Stimulated activated CD4-positive, alpha-beta T cell treated with anti-CD3 and anti-CD28 coated beads, Interleukin-1b, Interleukin-23, amount 100 ng/mL, for 1 hour (primary cell): ENCODE data around the gene NEUROG3.

Source experiments
- DNase-seq, 2 donors: peaks; one replicate each; pipeline ENCODE4 v3.0.0-alpha.2; 2020; ENCODE audit warnings: low read depth in 2 of 2

The NEUROG3 gene, protein sequence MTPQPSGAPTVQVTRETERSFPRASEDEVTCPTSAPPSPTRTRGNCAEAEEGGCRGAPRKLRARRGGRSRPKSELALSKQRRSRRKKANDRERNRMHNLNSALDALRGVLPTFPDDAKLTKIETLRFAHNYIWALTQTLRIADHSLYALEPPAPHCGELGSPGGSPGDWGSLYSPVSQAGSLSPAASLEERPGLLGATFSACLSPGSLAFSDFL

DNA sequence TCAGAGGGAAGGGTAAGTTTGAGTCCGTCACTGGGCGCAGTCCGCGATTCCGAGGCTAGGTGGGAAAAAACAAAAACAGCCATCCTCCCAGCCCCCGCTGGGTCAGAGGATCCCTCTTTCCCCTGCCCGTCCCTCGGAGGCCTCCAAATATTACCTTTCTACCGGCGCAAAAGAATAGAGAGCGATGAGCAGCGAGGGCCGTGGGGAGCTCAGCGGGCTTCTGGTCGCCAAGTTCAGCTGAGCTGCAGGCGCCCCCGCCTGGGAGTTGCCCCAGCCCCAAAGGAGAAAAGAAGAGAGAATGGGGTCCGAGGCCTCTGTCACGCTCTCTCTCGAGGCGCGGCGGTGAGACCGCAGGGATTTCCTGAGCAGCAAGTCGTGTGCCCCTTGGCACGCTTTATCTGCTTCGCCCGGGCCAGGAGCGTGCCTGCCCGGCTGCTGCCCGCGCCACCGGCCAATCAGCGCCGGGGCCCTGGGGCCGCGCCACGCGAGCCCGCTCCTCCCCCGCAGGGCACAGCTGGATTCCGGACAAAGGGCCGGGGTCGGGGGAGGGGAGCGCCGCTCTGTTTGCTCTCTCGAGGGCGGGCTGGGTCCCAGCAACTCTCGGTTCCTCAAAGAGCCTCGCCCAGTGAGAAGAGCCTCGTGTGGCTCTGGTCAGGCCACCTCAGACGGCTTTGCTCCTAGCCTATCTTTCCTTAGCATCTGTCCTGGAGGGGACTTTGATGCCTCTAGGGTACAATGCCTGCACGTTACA is at the start of gene NEUROG3:
Gene NEUROG3 (minus strand): TSS at position 367 of the 751 bp plus-strand sequence. CDS start 379 bp downstream, outside the sequence.
- no peak for DNase-seq

DNA sequence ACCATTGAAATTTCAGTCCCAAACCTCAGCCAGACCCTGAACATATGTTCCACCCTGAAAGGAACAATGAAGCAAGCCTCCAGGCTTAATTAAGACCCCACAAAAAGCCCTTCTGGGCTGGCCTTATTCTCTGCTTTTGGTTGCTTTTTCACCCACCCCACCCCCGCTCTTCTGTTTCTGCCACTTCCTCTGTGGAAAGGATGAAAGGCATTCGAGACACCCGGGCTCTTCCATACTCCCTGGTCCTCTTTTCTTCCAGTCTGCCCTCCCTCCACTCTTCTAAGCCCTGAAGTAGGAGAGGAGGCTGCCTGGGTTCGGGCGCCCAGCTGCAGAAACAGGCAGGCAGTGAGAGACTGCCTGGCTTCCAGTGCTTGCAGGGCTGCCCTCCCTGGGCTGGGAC is 47.4 kb upstream of the NEUROG3 start:
- no peak for DNase-seq

DNA sequence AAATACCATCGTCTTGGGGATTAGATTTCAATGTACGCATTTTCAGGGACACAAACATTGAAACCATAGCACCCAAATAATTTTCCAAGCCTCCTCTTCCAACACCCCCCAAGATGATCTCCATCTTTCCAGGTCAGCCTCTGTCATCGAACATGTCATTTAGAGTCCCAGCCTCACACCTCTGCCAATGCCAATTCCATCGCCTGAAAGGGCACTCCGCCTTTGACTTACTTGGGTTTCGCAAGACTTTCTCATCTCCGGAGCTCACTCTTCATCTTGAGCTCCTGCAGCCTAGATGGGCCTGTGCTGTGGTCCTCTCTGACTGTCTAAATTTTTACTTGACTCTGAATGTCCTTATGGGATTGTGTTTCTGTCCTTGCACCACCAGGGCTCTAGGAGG is 46.4 kb upstream of the NEUROG3 start:
- DNase-seq: no peak

DNA sequence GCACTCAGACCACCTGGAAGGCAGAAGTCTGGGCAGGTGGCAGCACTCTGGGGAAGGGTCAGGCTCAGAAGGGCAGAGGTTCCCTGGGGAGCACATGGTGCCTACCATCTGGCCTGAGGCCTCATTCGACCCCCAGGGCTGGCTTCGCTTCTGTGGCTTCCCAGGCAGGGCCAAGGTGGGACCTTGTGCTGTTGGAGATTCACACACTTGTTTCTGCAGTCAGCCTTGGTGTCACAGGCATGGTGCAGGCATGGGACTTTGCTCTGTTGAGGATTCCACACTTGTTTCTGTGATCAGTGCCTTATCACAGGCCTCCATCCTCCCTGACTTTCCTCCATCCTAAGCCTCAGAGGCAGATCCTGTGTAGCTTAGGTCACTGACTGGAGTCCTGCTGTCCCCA is 45.5 kb upstream of the NEUROG3 start:
- no peak for DNase-seq

DNA sequence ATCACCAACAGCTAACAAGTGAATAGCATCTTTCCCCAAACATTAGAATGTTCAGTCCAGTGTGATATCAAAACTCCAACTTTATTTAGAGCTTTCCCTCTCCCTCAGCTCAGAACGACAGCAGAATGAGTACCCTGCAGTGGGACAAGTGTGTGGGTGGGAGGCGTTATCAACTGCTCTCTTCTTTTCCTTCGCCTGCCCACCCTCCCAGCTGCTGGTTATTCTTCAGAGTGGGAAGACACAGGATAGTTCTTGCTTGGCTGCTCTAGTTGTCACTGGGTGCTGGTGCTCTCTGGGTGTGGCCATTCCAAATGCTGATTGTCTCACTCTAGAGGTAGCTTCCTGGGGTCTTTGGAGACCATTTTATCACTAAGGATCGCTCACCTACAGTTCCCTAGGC is 43.1 kb upstream of the NEUROG3 start:
- no peak for DNase-seq

DNA sequence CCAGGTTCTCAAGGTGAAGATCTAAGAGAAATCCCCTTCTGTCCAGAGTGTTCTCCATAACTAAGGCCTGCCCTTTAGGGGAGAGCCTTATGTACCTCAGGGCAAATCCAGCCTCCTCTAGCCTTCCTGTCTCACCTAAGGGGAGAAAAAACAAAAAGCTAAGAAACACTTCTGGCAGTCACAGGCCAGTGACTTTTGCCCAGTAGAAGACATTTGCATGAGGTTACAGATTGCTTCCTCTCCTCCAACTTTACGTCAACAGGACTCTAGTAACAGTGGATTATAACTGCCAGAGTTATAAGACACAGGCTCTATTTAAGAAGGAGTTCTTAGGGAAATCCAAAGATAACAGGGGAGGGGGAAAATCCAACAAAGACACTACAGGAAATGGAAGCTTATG is 40.9 kb upstream of the NEUROG3 start:
- no peak for DNase-seq

DNA sequence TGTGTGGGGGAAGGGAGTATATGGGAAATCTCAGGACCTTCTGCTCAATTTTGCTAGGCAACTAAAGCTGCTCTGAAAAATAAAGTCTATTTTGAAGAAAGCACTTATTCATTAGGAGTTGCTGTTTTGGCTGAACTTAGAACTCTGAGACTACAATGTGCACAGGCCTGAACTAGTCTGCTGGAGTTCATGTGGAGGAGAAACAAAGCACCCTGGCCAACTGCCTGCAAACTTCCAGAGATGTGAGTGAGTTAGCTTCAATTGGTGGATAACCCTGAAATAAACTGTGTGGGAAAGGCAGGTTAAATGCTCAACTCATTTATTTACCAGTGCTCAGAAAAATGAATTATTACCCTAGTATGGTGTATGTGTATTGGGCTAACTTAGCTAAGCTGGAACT is 39.5 kb upstream of the NEUROG3 start:
- no peak for DNase-seq

DNA sequence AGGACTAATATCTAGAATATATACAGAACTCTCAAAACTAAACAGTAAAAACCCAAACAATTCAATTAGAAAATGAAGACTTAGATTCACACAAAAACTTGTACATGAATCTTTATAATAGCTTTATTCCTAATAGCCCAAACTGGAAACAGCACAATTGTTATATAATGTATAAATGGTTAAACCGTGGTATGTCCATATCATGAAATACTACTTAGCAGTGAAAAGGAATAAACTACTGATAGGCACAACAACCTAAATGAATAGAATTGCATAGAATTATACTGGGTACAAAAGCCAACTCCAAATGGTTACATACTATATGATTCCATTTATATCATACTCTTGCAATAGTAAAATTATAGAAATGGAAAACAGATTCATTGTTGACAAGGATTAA is 35.9 kb upstream of the NEUROG3 start:
- no peak for DNase-seq

DNA sequence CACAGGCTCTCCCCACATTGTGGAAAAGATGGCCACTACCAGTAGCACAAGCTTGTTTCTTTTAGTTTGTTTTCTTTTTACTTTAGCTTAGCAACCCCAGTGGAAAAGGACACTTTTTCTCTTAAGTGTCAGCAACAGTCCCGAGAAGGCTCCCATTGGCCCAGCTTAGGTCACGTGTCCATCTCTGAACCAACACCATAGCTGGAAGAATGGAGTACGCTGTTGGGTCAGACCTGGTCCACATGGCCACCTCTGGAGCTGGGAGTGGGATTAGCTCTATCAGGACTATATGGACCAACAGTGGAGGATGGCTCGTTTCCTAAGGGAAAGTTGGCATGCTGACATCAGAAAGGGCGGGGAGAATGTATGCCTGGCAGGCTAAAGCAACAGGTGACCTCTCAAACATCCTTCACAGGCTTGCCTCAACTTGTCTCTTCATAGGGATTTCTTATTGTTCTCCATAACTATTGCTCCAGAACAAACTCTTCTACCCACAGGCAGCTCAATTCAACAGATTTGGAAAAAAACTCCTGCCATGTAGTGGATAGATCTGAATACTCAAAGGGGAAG is 27.6 kb upstream of the NEUROG3 start:
- DNase-seq: no peak

DNA sequence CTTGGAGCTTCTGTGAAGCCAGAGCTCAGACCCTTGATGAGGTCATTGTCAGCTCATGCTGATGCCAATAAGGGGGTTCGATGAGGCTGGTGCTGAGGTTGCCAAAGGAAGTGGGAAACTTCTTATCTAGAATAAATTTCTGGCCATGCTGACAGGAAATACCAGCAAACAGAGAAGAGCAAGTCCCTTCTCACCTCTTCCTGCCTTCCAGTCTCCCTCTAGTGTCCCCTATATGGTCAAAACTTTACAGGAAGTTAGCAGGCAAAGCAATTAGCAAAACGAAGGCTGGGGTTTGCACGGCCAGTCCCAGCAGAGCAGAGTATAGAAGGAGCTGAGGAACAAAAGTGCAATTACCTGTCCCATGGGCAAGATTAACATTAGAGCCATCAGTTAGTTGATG is 15.1 kb upstream of the NEUROG3 start:
- no peak for DNase-seq

DNA sequence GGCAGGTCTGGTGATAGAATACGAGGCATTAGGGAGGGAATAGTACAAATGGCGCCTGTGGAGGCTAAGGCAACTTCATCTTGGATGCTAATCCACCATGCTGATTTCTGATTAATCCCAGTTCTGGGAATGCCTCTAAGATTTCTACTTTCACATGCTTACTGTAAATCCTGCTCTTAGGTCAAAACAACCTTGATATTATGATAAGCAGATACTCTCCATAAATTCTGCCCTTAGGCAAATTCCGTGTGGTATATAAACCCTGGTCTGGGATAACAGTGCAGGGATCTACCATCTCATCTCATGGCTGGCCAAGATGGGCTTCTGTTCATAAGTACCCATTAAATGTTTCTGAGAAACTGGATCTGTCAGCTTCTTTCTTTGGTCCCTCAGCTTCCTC is 11.4 kb upstream of the NEUROG3 start:
- no peak for DNase-seq

DNA sequence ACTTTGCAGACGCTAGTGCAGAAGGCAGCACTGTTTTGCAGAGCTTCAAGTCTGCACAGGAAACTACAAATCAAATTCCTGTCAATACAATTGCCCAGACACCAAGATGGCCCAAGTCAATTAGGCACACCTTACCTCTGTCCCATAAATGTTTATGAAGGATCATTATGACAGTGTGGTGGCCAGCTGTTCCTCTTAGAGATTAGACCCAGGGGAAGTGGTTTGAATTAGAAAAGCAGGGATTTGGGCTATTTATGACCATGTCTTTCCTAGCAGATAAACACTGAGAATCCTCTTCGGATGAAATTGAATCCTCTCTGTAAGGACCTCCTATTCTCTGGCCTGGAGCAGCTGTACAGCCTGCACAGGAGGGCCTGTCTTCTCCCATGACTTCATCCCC is 9.9 kb upstream of the NEUROG3 start:
- no peak for DNase-seq

DNA sequence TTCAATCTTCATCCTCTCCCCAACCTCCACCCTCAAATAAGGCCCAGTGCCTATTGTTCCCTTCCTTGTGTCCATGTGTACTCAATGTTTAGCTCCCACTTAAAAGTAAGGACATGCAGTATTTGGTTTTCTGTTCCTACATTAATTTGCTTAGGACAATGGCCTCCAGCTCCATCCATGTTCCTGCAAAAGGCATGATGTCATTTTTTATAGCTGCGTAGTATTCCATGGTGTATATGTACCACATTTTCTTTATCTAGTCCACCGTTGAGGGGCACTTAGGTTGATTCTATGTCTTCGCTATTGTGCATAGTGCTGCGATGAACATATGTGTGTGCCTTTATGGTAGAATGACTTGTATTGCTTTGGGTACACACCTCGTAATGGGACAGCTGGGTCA is 7.2 kb upstream of the NEUROG3 start:
- no peak for DNase-seq

DNA sequence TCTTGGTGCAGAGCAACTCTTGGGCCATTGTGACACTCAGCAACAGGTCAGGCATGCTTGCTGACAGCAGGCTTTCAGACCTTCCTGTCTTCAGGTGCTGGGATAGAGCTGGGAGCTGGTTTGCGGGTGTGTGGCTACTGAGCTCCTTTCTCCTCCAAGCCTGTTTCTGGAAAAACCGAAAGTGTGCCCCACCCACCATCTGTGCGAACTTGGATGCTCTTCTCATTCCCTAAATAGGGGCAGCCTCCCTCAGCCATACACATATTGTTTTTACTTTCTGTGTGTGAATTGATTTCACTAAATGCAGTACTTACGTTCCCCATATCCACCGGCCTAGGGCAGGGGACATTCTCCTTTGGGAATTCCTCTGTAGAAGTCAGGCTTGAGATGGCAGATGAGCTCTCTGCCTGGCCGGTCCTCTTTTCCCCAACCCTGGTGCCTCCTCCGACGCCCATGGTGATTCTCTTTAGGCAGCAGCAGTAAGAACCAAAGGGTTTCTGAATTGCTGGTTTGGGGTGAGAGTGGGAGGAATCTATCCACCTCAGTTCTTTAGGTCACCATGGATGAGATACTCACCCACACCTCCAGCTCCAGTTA is 6.3 kb upstream of the NEUROG3 start:
- no peak for DNase-seq

DNA sequence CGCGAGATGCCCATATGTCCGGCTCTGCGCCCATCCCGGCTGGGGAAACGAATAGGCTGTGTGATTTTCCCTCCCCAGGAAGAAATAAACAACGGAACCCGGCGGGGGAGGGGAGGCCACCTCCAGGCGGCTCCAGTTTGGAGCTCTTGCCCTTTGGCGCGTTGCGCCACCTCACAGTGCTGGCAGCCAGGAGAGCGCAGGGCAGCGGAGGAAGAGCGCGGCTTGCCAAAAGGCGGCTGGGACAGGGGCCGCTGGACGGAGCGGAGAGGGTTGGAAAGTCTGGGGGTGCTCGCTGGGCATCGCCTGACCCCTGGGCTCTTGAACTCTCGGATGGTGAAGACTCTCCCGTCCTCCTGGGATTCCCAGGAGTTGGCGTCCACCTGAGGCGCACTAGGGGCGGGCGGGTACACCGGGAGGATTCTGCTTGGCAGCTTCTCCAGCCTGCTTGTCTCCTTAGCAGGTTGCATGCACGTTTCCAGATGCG is 5.3 kb upstream of the NEUROG3 start:
- DNase-seq: no peak

DNA sequence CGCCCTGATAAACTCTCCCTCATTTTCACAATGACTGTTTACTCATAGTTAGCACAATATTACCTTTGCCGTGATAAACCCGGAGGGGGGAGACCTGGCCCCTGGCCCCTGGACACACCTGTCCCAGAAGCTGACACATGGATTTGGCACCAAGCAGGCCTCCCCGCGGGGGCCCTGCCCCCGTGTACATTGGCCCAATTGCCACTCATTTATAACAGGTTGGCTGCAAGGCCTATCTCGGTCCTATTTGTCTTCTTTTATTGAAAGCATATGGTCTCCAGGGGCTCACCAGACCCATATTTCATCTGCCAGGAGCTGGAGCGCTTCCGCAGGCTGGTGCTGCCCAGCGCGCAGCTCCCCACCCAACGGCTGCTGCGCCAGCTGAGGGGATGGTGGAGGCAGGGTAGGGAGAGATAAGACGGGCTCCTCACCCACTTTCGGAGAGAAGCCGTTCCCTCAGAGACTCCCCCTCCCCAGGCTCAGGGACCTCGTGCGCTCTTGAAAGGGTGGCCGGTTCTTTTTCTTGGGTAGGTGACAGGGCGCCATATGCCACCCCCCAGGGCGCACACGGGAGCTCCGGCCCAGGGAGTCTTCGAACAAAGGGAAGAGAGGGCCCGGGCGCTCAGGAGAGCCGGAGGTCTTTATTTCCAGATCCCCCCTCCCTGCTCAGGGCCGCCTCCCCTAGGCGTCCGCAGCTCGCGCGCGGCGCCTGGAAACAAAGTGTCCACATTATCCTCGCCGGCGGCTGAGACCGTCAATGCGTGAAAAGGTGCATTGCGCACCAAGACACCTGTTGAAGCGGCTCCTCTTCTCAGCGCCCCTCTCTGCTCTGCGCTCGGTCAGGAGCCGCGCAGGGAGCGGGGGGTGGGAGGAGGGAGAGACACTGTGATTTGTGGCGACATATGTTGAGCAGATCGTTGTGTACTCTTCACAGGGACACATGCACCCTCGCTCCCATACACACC is 4.3 kb upstream of the NEUROG3 start:
- DNase-seq: no peak

DNA sequence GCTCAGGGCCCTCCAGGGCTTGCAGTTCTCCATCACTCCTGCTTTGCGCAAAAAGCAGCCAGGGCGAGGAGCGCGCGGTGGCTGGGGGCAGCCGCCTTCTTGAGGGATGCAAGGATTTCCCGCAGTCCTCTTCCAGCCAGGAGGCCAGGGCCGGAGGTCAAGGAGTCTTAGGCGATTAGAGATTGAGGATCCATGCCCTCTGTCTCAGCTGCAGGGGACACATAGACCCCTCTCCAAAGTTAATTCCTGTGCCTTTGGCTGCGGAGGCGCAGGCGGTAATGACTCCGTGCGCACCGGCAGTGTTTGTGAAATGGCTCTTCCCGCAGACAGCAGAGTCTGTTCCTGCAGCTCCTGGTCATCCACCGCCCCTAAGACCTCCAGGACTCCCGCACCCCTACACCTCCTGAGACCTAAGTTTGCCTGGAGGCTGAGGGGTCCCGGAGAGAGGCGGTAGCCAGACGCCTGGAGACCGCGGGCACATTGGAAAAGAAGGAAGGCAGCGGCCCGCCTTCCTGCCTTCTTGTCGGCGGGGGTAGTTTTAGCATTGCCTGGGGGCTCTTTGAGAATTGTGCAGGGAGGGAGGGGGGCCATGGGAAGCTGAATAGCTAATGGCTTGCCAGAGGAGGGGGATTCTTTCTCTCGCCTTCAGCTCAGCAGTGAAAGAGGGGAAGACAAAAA is 3.3 kb upstream of the NEUROG3 start:
- no peak for DNase-seq

DNA sequence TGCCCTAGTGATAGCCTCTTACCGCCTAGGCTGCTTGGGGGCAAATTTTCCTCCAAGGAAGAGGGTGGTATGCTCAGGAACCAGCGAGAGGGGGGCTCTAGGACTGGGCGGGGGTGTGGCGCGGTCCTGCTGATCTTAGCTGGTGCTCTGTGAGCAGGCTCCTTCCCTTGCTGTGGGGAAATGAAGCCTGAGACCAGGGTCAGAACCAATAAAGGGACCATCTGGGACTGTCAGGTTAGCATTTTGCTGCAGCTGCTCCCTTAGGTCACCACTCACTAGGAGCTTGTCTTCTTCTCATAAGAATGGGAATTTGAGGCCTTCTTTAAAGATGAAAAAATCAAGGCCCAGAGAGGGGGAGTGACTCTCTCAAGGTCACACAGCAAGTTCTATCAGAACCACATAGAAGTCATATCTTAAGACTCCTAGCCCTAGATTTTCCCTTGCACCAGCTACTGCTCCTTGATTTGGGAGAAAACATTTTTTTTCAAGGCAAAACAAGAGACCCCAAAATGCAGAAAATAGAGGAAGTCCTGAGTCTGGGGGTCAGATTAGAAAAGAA is 2.0 kb upstream of the NEUROG3 start:
- no peak for DNase-seq

DNA sequence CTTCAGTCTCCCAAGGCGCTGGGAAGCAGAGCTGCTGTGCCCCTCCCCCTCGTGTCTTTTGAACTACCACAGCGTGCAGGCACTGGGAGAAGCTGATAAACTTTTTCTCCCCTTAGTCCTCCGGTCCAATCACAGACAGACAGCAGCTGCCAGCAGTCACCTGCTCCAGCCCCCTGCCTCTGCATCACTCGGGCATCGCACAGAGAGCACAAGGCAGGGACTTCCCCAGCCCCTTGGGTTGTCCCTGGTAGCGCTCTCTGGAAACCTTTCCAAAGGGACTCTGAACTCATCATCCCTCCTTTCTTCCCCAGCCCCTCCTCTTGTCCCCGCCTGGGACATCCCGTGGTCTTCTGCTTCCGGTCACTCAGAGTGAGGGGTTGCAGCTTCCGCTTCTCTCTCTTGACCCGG is 1.4 kb upstream of the NEUROG3 start:
- DNase-seq: no peak

DNA sequence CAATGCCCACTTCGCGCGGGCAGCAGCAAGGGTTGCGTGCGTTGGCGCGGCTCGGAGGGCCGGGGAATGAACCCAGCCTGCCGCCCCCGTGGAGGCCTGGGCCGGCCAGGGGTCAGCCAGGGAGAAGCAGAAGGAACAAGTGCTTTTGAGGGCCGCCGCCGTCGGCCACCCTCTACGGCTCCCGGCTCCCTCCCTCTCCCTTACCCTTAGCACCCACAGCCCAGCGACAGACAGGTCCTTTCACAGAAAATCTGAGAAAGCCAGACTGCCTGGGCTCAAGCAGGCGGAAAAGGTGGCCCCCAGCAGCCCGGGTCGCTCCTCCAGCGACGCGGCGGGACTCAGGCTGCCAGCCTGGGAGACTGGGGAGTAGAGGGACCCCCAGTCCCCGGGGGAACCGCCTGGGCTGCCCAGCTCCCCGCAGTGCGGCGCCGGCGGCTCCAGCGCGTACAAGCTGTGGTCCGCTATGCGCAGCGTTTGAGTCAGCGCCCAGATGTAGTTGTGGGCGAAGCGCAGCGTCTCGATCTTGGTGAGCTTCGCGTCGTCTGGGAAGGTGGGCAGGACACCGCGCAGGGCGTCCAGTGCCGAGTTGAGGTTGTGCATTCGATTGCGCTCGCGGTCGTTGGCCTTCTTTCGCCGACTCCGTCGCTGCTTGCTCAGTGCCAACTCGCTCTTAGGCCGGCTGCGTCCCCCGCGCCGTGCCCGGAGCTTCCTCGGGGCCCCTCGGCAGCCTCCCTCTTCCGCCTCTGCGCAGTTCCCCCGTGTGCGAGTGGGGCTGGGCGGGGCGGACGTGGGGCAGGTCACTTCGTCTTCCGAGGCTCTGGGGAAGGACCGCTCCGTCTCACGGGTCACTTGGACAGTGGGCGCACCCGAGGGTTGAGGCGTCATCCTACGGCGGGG is 815 bp downstream of the NEUROG3 start:
- no peak for DNase-seq
